Occipital lobe (tissue), 2 donors: ENCODE data around the gene FGGY. TPM values are rescaled to one million over a fixed set of nuclear protein-coding genes. Genes with fewer than 3 reads are reported as not detected.
"Not testable (repeated sequence)": the region's sequence is repeated elsewhere in the genome, so short reads cannot be mapped to it uniquely, and the experiment has no call there.

Experiments
- DNase-seq: peaks from one replicate; lab custom pipeline; 2025; lab: John Stamatoyannopoulos, UW
- total RNA-seq: library from RNA; depleted of rRNA; stranded (reverse); fragments of >200 nt; gene quantifications from one replicate; pipeline ENCODE4 v1.2.3, GENCODE V29; 2014

FGGY gene
- total RNA-seq, 1 donor from 2014 or later, result 24.2 TPM

DNA sequence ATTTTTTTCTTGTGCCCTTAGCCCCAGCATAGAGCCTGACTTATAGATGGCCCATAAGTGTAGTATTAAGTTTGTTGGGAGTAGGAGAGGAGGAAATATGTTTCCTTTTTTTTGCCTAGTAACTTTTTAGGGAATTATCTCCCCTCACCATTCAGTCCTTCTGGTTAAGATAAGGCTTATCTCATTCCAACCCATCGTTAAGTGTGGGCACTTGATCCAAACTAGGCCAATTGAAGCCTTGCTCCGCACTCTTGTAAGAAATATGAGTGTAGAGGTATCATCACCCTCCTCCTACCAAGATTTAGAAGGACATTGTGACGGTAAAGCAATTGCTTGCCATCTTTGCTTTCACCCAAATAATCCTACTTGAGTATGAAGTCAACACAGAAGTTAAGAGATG, 8.8 kb upstream of the FGGY start:
- DNase-seq, result no peak

DNA sequence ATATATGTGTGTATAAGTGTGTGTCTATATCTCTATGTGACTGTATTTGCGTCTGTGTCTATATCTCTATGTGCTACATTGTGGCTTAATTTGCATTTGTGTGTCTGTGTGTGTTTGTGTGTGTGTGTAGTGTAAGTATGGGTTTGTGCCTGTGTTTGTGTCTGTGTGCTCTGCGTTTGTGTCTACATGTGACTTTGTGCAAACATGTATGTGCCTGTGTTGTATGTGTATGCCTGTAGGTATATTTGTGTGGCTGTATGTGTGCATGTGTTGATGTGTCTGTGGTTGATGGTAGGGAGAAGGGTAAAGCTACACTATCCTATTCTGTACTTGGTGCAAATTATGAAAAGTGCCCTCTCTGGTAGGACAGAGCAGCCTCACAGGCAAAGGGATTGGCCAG, 7.3 kb upstream of the FGGY start:
- DNase-seq, result no peak

DNA sequence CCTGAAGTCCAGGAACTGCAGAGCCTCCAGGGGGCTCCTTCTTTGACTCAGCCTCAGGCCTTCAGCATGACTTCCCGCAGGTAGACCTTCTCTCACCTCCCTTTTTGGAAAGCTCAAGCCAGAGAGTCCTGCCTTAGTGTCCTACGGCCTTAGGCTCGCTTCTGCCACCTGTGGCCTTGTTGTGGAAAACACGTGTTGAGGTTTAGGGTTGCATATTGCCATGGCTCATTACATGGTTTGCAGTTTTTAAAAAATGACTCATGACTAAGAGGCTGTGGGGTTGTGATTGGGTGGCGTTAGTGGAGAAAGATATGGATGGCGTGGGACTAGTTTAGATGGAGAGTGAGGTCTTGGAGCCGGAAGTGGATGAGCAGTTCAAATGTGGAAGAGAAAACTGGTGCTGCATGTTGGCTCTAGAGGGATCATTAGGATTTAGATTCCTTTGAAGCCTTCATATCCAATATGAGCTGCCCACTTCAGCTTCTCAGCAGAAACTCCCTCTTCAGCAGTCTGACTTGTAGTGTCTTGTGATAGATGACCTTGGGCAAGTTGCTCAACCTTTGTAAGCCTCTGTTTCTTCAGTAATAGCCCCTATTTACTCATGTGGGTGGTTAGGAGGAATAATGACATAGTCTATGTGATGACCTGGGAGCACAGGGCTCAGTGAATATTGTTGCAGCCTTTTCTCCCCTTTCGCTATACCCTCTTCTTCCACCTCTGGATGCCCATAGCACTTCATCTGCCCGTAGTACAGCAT, 6.5 kb upstream of the FGGY start:
- DNase-seq, result no peak

DNA sequence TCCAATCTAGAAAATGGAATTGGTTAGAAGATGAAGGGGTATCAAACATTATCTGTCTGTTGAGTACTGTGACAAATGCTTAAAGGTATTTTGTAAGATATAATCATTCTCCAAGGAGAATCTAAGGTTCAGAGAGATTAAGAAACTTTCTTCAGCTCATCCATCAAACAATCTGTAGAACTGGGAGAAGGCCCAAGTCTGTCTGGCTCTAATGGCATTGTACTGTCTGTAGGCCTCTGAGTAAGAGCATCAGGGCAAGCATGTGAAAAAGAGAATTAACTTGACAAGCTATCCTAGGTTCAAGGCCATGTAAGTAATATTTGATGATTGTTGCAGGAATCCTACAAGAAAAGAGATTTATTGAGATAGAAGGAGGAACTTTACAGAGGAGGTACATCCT, 5.3 kb upstream of the FGGY start:
- no peak for DNase-seq

DNA sequence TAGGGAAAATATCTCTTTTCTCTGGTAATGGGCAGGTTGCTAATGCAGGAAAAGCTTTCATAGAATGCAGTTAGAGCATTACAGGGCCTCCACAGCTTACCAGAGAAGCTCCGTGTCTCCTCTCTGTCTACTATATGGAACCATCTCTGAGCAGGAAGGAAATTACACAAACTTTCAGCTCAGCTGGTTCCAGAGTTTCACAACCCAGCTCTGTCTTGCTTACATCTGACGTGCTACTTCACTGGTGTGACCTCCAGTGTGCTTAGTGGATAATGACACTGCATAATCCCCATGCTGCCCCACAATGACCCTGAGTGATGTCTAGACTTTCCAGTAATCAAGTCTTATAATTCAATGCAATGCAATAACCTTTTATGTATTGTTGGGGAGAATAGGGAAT, 4.3 kb upstream of the FGGY start:
- DNase-seq, result peak; percentile 13

DNA sequence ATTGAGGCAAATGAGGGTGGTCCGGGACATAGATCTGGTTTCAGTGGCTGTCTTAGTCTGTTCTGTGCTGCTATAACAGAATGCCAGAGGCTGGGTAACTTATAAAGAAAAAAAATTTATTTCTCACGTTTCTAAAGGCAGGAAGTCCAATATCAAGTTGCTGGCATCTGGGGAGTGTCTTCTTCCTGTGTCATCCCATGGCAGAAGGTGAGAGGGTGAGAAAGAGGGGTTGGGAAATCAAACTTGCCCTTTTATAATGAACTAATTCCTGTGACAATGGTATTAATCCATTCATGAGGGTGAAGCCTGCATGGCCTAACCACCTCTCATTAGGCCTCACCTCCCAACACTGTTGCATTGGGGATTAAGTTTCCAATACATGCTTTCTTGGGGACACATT, 3.7 kb upstream of the FGGY start:
- no peak for DNase-seq

DNA sequence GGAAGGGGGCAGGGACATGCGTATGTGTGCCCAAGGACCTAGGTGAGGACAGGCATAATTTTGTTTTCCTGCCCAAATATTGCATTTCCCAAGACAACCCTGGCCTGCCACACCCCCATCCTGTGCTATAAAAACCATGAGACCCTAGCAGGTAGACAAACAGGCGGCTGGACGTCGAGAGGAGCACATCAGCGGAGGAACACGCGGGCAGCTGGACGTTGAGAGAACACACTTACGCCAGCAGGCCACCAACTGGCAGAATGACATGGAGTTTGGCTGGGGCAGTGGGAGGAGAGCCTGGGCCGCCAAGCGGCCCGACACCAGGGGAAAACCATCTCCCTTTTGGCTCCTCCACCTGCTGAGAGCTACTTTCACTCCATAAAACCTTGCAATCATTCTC, 3.0 kb upstream of the FGGY start:
- no peak for DNase-seq

DNA sequence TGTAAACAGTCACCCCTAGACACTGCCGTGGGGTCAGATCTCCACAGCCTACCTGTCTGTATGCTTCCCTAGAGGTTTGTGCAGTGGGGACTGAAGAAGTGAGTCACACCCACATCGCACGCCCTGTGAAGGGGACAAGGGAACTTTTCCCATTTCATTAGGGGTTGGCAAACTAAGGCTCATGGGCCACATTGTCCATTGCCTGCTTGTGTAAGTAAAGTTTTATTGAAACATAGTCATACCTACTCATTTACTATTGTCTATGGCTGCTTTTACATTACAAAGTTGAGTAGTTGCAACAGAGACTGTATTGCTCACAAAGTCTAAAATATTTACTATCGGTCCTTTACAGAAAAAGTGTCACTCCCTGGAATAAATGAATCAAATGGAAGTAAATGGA, 2.5 kb upstream of the FGGY start:
- DNase-seq, result no peak

DNA sequence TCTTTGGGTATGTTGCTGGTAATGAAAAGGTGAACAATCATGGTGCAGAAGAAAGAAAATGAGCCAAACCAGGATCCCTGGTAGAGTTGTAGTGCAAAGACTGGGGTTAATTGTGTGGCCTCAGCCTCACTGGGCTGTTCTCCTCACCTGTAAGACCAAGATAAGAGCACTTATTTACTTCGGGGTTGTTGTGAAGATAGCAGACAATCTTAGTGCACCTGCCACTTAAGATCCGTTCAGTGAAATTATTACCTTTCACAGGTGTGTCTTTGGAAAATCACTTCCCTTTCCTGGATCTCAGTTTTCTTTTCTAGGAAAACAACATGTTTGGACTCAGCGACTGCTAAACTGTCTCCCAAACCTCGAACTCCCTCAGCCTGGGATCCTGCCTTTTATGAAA, 1.3 kb upstream of the FGGY start:
- no peak for DNase-seq

DNA sequence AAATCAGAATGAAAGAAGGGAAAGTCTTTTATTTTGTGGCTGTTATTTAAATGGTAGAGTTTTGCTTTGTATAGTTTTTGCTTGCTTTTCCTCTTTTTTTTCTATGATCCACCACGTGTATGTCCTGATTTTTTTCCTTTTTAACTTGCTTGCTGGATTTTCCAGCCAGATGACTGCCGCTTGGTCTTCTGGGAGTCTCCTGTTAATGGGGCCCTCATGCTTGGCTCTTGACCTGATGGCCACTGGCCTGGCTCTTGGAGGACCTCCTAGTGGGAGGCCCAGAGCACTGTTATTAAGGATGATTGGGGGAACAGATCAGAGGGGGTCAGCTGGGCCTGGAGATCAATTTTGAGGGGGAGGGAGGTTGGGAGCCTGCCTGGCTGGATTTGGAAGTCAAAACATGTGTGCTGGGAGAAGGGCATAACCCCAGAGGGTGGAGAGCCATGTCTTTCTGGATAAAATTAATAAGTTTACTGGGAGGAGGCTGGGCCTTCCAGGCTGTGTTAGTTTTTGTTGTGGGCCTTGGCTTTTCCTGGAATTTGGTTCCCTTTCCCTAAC, 1.2 kb downstream of the FGGY start:
- DNase-seq, result no peak

DNA sequence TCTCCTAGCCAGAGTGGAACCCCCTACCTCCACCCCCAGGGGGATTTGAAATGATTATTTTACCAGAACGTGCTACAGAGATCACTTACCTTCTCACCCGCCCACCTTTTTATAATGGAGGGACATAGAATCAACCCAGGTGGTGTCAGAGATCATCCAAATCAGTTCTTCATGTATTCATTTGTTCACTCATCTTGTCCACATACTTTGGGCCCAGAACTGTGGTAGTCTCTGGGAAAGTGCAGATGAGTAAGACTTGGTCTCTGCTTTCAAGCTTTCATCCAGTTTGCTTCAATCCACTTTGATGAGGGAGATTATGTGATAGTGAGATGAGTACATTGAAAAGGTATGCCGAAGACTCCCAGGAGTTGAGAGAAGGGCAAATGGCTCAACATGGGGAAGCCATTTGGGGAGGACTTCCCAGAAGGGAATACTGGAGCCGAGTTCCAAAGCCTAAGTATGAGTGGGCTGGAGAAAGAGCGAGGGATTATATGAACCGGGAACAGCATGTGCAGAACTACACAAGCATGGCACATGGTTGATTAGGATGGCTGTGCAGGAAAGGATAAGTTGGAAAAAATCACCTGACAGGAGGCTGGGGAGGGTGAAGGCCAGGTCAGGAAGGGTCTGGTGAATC, 1.9 kb downstream of the FGGY start:
- DNase-seq, result no peak

DNA sequence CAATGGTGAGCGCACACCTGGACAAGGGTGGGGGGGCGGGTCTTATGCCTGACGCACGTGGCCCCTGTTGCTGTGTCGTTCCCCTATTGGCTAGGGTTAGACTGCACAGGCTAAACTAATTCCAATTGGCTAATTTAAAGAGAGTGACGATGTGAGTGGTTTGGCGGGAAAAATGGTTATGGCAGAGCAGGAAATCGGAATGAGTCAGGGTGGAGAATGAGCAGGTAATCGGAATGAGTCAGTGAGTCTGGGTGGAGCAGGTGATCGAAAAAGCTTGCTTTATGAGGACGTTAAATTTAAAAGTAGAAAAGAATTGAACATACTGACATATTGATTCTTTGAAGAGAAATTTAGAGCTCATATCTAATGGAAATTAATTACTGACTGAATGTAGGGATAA, 2.8 kb downstream of the FGGY start:
- DNase-seq, result not testable (repeated sequence)

DNA sequence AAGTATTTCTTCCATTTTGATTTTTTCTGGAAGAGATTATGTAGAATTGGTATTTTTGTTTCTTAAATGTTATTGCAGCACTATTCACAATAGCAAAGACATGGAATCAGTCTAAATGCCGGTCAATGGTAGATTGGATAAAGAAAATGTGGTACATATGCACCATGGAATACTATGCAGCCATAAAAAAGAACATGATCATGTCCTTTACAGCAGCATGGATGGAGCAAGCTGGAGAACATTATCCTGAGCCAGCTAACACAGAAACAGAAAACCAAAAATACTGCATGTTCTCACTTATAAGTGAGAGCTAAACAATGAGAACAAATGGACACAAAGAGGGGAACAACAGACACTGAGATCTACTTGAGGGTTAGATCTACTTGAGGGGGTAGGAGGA, 5.4 kb downstream of the FGGY start:
- no peak for DNase-seq

DNA sequence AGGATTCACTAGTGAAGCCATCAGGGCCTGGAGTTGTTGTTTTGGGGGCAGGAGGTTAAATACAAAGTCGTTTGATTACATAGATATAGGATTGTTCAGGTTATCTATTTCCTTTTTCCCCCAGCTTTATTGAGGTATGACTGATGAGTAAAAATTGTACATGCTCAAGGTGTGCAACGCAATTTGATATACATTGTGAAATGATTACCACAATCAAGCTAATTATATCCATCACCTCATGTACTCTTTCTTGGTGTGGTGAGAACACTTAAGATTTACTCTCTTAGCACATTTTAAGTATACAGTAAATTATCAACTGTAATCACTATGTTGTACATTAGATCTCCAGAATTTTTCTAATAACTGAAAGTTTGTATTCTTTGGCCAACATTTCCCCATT, 6.0 kb downstream of the FGGY start:
- no peak for DNase-seq

DNA sequence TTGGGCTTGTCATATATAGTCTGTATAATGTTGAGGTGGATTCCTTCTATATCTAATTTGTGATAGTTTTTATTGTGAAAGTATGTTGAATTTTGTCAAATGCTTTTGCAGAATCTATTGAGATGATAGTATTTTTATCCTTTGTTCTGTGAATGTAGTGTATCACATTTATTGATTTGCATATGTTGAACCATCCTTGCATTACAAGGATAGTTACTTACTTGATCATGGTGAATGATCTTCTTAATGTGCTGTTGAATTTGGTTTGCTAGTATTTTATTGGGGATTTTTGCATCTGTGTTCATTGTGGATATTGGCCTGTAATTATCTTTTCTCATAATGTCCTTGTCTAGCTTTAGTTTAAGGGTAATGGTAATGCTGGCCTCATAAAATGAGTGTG, 8.3 kb downstream of the FGGY start:
- DNase-seq, result no peak

DNA sequence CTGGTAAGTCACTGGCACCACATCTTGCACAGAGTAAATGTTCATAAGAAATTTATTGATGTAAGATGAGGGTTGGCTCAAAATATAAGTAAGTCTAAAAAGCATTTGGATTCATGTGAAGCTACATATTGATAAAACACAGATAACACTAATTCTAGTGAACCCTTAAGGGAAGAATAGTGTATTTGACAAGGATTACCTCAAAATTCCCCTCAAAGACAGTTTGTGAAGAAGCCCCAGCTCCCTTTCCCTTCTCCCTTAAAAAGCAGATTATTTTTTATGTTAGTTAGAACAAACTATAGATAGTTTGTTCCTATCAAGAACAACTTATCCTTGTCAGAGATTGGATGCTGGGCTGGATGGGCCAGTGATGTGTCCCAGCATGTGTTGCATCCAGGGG, 10.7 kb downstream of the FGGY start:
- DNase-seq, result no peak

DNA sequence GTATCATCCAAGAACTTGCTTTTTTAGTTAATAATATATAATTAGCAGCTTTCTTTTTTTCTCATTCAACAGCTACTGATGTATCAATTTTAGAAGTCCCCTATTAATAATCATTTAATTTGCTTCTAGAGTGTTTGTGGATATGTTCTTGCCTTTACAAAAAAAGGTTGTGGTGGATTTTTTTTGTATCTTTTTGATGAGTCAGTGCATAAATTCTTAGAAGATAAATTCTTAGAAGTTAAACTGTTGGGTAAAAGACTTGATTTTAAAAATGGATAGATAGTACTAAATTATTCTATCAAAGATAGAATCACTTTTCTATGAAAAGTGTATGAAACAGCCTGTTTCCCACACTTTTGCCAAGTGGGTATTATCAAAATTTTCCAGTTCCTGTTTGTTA, 11.9 kb downstream of the FGGY start:
- no peak for DNase-seq

DNA sequence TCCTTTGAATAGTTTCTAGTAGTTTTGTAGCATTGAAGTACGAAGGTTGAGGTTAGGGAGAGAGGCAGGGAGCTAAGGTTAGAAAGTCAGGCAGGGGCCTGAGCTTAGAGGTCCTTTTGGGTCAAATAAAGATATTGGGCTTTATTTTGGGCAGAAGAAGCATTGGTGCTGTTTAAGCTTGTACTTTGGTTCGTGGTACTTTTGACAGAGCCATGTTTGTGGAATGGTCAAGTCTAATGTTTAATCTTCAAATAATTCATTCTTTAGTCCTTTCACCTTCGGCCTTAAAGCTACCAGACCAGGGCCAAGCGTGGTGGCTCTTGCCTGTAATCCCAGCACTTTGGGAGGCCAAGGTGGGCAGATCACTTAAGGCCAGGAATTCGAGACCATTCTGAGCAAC, 12.5 kb downstream of the FGGY start:
- DNase-seq, result no peak

DNA sequence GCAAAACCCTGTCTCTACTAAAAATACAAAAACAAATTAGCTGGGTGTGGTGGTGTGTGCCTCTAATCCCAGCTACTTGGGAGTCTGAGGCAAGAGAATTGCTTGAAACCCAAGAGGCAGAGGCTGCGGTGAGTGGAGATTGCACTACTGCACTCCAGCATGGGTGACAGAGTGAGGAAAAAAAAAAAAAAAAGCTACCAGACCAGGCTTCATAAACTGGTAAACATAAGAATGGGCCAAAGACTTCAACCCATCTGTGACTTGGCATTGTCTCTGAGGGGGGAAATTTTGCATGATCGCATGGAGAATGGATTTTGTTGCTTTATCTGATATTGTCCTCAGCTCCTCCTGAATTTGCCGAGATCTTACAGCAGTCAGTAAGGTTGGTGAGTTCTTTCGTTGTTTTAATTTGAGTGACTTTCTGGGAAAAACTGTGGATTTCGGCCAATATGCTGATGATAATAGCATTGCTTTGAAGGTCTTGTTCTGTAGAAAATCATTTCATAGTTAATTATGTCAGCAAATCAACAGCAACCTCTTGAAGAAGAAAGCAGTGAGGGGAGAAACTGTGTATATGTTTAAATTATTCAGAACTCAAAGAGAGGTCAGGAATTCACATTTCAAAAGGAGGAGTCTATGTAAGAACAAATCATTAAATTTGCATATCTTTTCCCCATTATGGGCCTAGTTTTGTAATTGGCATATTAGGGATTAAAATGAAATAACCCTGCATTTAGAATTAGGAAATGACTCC, 13.1 kb downstream of the FGGY start:
- DNase-seq, result no peak

DNA sequence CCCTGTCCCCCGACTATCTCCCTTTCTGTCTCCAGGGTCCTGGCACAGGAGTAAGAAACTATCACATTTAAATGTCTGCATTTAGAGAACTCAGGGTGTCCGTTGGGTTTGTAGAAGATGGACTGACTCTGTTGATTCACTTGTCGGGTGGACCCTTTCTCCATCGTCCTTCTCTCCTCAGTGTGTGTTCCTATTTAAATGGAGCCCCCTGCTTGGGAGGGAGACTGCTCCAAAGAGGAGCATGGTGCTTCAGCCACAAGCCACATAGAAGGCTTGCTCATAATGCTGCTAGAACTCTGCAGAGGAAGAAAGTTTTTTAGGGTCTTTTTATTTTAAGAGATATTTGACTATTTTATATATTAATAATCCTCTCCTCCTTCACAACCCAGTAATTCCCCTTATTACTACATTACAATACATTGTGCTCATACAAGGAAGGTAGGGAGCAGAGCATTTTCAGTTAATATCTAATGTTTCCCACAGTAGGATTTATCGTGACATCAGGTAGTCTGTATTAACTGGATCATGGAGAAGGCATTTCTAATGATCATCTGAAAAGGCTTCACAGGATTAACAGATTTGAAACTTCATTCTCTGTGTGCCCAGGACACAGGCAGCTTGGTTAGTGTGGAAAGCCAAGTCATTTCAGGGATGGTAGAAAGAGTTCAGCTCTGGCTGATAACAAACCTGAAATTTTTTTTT, 13.8 kb downstream of the FGGY start:
- DNase-seq, result no peak

DNA sequence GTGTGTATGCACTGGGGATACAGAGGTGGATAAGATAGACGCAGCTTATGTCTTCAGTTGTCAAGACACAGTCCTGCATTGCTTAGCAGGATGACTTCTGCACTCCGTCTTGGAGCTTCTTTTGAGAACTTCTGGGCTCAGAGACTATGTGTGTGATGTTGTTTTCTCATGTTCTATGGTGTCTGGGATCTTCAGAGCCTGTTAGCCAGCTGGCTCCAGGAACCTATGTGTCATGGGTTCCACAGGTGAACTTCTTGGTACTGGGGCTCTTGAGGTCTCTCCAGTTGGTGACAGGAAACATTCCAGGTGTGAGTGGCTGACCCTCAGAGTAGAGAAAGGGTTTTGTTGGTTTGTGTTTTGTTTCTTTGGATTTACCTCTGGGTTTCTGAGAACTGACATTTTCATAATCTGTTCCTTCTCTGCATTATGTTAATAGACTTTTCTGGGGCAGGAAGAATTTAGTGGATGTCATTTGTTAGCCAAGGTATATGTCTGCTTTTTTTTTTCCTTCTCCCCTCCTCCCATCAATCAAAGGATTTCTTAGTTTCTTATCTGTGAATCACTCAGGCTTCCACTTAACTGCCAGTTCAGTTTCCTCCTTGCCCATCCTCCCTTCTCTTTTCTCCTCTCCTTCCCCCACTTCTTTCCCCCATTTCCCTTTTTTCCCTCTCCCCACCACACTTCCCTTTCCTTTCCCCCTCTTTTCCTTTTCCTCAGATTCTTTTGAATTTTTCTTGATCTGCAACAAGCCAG, 18.1 kb downstream of the FGGY start:
- DNase-seq, result no peak
